Psoas muscle (tissue), 8 donors: ENCODE results near the gene CAMK1D. TPM values are rescaled to one million over a fixed set of nuclear protein-coding genes. Genes with fewer than 3 reads are reported as not detected.
"Not testable (repeated sequence)": the region's sequence is repeated elsewhere in the genome, so short reads cannot be mapped to it uniquely, and the experiment has no call there.

Experiments
- ATAC-seq, 4 donors: fragments of 200-7000 bp; cut with Tn5 transposase; one replicate each; pipeline ENCODE4 v1.9.1; 2020; ENCODE audit warnings: moderate library complexity in 3 of 4, mild to moderate bottlenecking in 2 of 4
- DNase-seq, 2 donors: peaks; one replicate each; pipeline ENCODE4 v3.0.0-alpha.2; 2020
- H3K27ac ChIP-seq: fragments of 200-600 bp; one replicate; pipeline ENCODE4 v1.8.0; 2022
- H3K27me3 ChIP-seq, 3 donors: fragments of 200-600 bp in 1 of 3; one replicate each; pipeline versions ENCODE4 v1.6.1 to v1.8.0; 2013 to 2022; ENCODE audit warnings: low read length in 2 of 3, mild to moderate bottlenecking in 2 of 3, moderate library complexity in 1 of 3; ENCODE audit not compliant: insufficient read depth in 3 of 3
- H3K36me3 ChIP-seq, 2 donors: fragments of 200-600 bp in 1 of 2; one replicate each; pipeline versions ENCODE4 v1.6.1 to v1.8.0; 2013 to 2022; ENCODE audit warnings: low read depth in 1 of 2, mild to moderate bottlenecking in 1 of 2, moderate library complexity in 1 of 2; ENCODE audit not compliant: insufficient read depth in 1 of 2
- H3K4me1 ChIP-seq: fragments of 200-600 bp; one replicate; pipeline ENCODE4 v1.8.0; 2022
- H3K4me3 ChIP-seq: fragments of 200-600 bp; one replicate; pipeline ENCODE4 v1.8.0; 2022; ENCODE audit warnings: mild to moderate bottlenecking
- H3K9me3 ChIP-seq: fragments of 200-600 bp; one replicate; pipeline ENCODE4 v1.8.0; 2022
- CTCF ChIP-seq: fragments of 200-600 bp; IDR thresholded peaks from one replicate; pipeline ENCODE4 v1.8.0; 2022; ENCODE audit warnings: antibody characterized with exemption
- WGBS, 3 donors: extraction: QIAGEN DNeasy Blood & Tissue Kit; methylation state at CpG; one replicate each; pipeline versions ENCODE4 v1.1.6 to v1.1.7; 2013; 5-methylcytosine and 5-hydroxymethylcytosine counted together
- intact Hi-C, 2 donors: fragments of 100-400 bp; cut with DNase I; formaldehyde crosslinking; loops; one replicate each; pipeline versions ENCODE4 v1.11.0 to v1.14.2; 2022
- long read RNA-seq, 2 donors: library from polyadenylated mRNA; unstranded; transcript quantifications; one replicate each; pipeline ENCODE4 v2.0.0, GENCODE V29; 2021
- polyA plus RNA-seq, 3 donors: library from polyadenylated mRNA; stranded (reverse); fragments of 200-250 nt; gene quantifications; one replicate each; pipeline ENCODE4 v1.2.3, GENCODE V29; 2013
- total RNA-seq, 4 donors: library from RNA; stranded (reverse); fragmentation: NEBNext Ultra II Directional in 2 of 4; extraction: Animal tissue kit (Norgen Biotek cat#: 25700) in 2 of 4; gene quantifications; one replicate each; pipeline versions ENCODE4 v1.2.1 to v1.2.4, GENCODE V29; 2021 to 2023
- donor health status: healthy with polysubstance abuse.
- donor health status: DM: no; HTN: no; CAD: no; lungs with moderate emphysema.
- donor health status: Bipolar disorder and iron deficiency.
- donor health status: healthy.
- donor health status: DM: yes; HTN: yes; CAD: no.
- donor health status: DM: no; HTN: no; CAD: no.
- donor health status: DM: no; HTN: no; CAD: no.
- donor health status: DM: yes; HTN: yes; CAD: no.

CAMK1D gene
- total RNA-seq (1 to 10 TPM in 3 of 4 donors, under 1 TPM in 1; 0.47 to 1.8 (median 1.3) TPM), polyA plus RNA-seq (under 1 TPM; 0.39 to 0.53 (median 0.47) TPM)
- long read RNA-seq, donor 1: 0 reads
- long read RNA-seq, donor 2, partial matches to known transcripts: 1 of 1 reads
- long read RNA-seq, donor 2, other reads (novel, unspliced or antisense): 0 of 1 reads

- TF ChIP-seq CTCF: no peak
- Histone ChIP-seq H3K4me3 (peak within 1 kb of the TSS; percentile 69), H3K4me1 (peaks cover 10% of the 10 kb centered on the region), H3K27ac (no peak within 1 kb of the TSS), H3K36me3 (no peaks in the 10 kb centered on the region), H3K27me3 (peaks cover 0 to 19% (median 8%) of the 10 kb centered on the region in 3 donors), H3K9me3 (no peaks in the 10 kb centered on the region)
- DNase-seq (peak; percentile 82 to 87), ATAC-seq (peak; percentile 40 to 72 (median 57))
- WGBS, 3 donors: 0 to 1% (median 0%) methylated on average over 28 to 89 of the region's 95 CpGs
- intact Hi-C loops: no loop called here
These were observed at the start of gene CAMK1D for GRCh38 chr10:12348870-12349628. Gene CAMK1D, plus strand, starts transcription at chr10:12349547.

GRCh38 chr10:12301036-12301435 is 48.3 kb upstream of the CAMK1D start:
- ATAC-seq, DNase-seq, H3K4me1 ChIP-seq, H3K36me3 ChIP-seq, H3K27me3 ChIP-seq, H3K4me3 ChIP-seq, H3K9me3 ChIP-seq, H3K27ac ChIP-seq, intact Hi-C loops: not testable (repeated sequence)
- WGBS, 3 donors: 95 to 99% (median 96%) methylated on average over 4 of the region's 4 CpGs

- intact Hi-C loops: no loop called here
- Histone ChIP-seq H3K4me3 (no peak overlapping the region), H3K36me3 (no peaks in the 10 kb centered on the region), H3K4me1 (no peaks in the 10 kb centered on the region), H3K9me3 (no peaks in the 10 kb centered on the region), H3K27ac (no peak overlapping the region), H3K27me3 (no peaks in the 10 kb centered on the region)
- ATAC-seq (no peak), DNase-seq (peak in 1 of 2 donors; percentile 56)
- TF ChIP-seq CTCF: no peak
- WGBS, 3 donors: 79 to 84% (median 82%) methylated on average over 6 of the region's 6 CpGs
These were observed 41.3 kb upstream of the CAMK1D start for GRCh38 chr10:12308057-12308456.

GRCh38 chr10:12308736-12309375 is 40.5 kb upstream of the CAMK1D start:
- no peak for TF ChIP-seq CTCF
- ATAC-seq (no peak), DNase-seq (no peak)
- intact Hi-C loops: no loop called here
- H3K4me3 ChIP-seq: no peak overlapping the region
- H3K27ac ChIP-seq: no peak overlapping the region
- no peaks in the 10 kb centered on the region for H3K4me1 ChIP-seq
- H3K9me3 ChIP-seq: no peaks in the 10 kb centered on the region
- H3K36me3 ChIP-seq: no peaks in the 10 kb centered on the region
- WGBS, 3 donors: 60 to 70% (median 68%) methylated on average over 8 of the region's 8 CpGs
- H3K27me3 ChIP-seq: no peaks in the 10 kb centered on the region

- H3K9me3 ChIP-seq, H3K27ac ChIP-seq, H3K4me3 ChIP-seq, intact Hi-C loops, H3K4me1 ChIP-seq, ATAC-seq, DNase-seq, H3K36me3 ChIP-seq, H3K27me3 ChIP-seq: not testable (repeated sequence)
- WGBS, 3 donors: 70 to 90% (median 77%) methylated on average over 5 of the region's 5 CpGs
These were observed 39.6 kb upstream of the CAMK1D start for GRCh38 chr10:12309783-12310182.
